ENCODE results near the gene EVA1C.
"Not testable (repeated sequence)": the region's sequence is repeated elsewhere in the genome, so short reads cannot be mapped to it uniquely, and the experiment has no call there.

The EVA1C gene

DNA sequence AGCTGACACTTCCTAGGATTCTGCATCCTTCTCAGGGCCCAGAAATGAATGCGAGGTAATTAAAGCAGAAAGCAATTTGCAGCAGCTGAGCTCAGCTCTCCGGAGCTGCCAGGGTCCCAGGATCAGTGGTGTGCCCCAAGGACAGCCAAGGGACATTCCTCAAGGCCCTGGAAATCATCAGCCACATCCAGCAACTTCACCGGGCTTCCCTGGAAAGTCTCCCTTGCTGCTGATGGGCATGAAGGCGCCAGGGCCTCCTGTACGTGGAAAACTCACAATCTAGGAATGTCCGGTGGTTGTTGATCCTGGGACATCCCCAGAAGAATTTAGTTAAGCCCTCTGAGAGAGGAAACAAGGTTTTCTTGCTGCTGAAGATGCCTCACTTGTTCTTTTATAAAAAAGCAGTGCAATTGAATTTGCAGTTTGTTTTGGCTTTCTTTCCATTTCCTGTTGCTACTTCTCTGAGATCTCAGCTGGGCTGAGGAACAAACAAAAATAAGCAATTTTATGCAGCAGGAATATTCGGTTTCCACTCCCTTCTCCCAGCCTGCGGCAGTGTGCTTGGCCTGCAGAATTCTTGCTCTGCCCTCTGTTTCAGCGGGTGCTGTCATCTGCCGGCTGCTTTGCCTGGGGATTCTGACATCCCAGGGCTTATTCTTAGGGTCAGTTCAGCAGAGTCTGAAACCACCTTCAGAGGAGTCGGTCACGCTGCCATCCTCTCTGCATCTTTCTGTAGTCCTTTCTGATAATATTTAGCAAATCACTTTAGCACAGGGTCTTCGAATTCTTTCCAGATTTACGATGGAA lies 86.9 kb downstream of the EVA1C start:
- no peak for DNase-seq (ENCODE audit: low read depth in 2 of 2)

DNA sequence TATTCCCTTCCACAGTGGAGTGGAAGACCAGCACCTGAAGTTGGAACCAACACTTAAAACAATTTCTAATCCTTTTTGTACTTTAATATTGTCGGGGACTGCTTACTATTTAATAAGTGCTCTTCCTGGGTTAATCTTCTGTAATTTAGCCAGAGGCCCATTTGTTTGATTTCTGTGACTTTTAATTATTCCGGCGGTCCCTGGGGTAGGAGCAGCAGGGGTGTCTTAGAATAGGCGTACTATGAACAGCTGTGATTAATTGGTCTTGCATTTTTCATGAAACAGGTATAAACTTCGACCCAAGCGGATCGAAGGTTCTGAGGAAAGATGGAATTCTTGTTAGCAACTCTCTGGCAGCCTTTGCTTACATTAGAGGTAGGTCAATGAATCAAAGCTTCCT lies 91.1 kb downstream of the EVA1C start:
- not testable (repeated sequence) for DNase-seq (ENCODE audit: low read depth in 2 of 2)

DNA sequence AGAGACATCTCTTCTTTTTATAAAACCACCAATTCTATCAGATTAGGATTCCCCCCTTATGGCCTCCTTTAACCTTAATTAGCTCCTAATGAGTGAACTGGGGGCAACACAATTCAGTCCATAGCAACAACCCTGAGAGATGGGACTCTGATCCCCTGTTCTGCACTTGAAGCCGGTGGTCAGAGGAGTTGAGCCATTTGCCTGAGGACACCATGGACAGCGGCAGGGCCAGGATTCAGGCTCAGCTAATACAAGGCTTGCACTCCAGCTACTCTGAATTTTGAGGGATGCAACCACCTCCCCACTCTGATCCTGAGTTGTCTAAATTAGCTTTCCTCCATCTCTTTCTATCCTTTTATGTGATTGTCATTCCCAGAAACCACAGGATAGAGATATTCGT lies 93.3 kb downstream of the EVA1C start:
- not testable (repeated sequence) for DNase-seq (ENCODE audit: low read depth in 2 of 2)

DNA sequence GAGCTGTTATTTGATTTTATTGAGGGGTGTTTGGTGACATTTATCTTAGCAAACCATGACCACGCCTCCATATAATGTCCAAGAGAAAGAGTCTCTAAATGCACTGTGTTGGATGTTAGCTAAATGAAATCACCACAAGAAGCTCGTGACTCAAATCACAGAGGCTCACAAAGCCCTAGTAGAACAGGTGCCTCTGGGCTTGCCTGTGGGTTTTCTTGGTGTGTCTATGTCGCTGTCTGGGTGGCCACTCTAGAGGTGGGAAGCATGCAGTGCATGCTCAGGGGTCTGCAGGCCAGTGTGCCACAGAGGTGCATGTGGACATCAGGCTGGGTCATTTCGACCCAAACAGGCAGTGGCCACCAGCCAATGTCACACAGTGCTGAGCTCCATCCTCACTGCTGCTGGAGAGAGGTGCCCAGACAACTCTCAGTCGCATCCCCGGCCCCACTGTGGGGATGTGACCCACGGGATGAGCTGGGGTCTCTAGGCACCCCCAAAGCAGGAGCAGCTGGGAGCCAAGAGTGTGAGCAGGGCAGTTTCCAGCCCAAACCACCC lies 94.0 kb downstream of the EVA1C start:
- not testable (repeated sequence) for DNase-seq (ENCODE audit: low read depth in 2 of 2)

DNA sequence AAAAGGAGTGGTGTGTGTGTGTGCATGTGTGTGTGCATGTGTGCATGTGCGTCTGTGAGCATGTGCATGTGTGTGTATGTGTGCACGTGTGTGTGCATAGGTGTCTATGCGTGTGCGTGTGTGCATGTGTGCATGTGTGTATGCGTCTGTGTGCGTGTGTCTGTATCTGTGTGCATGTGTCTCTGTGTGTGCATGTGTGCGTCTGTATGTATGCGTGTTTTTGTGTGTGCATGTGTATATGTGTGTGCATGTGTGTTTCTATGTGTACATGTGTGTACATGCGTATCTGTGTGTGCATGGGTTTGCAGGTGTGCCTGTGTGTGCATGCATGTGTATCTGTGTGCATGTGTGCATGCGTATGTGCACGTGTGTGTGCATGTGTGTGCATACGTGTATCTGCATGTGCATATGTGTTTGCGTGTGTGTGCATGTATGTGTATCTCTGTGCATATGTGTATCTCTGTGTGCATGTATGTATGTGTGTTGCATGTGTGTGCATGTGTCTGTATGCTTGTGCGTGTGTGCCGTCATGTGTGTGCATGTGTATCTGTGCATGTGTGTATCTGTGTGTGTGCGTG lies 94.9 kb downstream of the EVA1C start:
- no peak for DNase-seq (ENCODE audit: low read depth in 2 of 2)

DNA sequence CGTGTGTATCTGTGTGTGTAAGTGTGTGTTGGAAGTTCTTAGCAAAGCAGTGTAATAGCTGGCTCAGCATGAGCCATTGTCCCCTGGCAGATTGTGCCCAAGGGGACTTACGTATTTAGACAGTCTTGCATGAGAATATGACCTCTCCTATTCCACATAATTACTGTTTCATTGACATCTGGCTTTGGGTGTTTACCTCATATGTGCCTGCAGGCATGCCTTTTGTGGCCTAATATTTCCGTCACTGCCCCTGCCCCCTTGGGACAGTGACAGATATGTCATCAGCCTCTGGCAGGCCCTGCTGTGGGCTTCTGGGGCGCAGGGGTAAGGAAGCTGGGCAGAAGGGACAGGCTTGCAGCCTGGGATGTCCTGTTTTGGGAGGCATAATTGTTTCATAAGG lies 95.5 kb downstream of the EVA1C start:
- not testable (repeated sequence) for DNase-seq (ENCODE audit: low read depth in 2 of 2)

DNA sequence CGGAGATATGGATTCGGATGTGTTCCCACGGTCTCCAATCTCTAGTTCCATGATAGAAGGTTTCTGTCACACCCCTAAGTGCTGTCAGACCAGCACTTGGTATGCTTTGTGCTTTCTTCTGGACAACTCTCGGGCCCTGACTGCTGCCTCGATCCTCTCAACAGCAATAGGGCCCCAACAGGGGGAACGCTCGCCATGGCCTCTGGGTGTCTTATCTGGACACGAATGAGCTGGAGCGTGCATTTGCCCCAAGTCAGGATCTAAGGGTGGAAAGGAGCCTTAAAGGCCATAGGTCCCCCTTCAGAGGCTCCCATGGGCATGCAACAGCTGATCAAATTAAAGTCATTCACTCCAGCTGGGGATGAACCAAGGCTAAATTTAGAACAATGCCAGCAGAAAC lies 96.1 kb downstream of the EVA1C start:
- DNase-seq (ENCODE audit: low read depth in 2 of 2) = no peak

DNA sequence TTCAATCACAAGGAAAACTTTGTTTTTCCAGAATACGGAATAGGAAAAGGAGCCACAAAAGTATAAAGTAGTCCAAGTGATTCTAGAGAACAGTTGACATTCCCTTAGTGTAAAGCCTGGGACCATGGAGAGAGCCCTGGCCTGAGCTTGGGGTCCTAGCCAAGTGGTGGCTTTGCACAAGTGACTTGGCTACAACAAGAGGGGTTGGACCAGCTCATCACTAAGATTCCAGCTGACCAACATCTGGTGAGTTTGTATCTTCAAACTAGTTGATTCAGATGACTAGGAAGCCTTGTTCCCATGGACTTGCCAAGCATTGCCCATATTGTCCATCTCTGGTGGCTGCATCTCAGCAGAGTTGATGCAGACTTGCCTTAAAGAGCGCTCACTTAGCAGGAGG lies 96.5 kb downstream of the EVA1C start:
- not testable (repeated sequence) for DNase-seq (ENCODE audit: low read depth in 2 of 2)

DNA sequence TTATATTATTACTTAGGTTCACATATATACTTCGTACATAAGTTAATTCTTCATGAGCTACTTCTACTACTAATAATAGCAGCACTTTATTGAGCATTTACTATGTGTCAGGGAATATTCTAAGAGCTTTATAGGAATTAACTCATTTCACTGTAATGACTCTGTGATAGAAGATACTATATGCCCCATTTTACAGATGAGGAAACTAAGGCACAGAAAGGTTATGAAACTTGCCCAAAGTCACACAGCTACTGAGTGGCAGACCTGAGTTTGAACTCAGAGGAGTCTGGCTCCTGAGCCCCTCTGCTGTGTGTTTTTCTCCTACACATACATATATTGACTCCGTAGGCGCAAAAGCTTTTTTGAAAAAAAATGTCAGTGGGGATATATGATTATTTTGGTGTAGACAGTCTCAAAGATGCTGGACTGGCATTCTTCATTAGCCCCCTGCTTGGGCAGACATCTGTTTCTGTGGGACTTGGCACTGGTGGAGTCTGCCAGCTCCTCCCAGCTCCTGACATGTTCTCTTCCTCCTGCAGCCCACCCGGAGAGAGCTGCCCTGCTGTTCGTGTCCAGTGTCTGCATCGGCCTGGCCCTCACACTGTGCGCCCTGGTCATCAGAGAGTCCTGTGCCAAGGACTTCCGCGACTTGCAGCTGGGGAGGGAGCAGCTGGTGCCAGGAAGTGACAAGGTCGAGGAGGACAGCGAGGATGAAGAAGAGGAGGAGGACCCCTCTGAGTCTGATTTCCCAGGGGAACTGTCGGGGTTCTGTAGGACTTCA lies 102.0 kb downstream of the EVA1C start:
- no peak for DNase-seq (ENCODE audit: low read depth in 2 of 2)

DNA sequence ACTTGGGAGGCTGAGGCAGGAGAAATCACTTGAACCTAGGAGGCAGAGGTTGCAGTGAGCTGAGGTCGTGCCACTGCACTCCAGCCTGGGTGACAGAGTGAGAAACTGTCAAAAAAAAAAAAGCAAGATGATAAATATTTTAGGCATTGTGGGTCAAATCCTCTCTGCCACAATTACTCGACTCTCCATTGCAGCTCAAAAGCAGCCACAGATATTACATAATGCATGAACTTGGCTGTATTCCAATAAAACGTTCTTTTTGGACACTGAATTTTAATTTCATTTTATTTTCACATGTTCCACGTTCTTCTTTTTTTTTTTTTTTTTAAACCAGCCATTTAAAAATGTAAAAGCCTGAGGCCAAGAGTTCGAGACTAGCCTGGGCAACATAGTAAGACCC lies 103.4 kb downstream of the EVA1C start:
- DNase-seq (ENCODE audit: low read depth in 2 of 2) = no peak

DNA sequence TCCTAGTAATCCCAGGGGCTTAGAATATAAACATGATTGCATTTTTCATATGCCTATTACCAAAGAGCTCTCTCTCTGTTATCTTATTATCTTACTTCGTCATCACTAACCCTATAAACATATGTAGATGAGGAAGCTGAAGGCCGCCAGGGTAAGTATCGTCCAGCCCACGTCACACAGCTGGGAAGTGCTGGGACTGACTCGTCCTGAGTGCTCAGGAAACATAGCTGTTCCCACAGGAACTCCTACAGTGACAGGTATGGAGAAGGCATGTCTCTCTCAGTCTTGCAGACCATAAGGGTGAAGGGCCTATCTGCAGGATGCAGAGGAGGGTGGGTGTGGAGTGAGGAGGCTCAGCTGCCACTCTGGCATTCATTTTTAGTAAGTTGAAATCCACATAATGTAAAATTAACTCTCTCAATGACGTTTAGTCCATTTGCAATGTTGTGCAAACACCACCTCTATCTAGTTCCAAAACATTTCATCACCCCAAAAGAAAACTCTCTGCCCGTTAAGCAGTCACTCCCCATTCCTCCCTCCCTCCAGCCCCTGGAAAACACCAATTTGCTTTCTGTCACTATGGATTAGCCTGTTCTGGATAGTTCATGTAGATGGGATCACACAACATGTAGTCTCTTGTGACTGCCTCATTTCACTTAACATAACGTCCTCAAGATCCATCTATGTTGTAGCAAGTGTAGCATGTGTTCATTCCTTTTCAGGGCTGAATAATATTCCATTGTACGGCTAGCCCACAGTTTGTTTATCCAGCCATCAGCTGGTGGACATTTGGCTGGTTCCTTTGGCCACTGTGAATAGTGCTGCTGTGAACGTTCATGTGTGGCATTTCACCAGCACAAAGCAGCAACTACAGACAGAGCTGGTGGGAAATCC lies 104.5 kb downstream of the EVA1C start:
- no peak for DNase-seq (ENCODE audit: low read depth in 2 of 2)

DNA sequence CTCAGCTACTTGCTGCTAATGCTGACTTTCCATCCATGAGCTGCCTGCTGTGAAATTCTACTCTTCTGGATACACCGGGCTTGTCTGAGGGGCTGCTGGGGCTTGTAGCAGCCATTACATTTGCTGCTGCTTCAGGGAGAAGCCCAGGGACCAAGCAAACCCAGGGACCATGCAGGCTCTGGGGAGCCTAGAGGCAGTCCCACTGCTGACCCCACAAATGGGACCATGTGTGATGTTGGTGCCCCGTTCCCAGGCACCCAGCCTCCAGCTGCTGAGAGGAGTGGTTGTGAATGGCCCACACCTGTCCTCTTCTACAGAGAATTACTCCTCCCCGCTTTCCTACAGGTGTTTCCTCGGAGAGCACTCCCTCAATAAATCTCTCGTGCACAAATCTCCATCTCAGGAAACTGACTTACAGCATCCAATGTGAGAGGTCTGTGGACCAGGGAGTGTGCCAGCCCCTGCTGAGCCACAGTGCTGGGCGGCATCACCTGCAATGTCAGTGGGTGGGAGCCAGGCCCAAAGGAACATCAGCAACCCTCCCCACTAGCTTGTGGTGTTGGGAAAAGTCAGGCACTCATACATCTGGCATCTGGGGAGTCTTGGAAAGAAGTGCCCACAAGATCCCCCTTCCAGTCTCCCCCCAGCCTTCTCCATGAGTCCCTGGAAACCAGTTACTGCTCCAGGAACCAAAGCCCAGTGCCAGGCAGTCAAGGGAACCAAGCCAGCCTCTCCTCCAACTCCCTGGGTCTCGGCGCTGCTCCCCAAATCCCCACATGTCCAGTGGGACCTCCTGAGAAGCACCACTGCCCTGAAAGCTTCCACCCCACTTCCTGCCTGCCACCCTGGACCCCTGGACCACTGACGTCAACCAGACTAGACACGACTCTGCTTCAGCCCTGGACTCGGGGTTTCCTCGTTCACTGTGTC lies 107.7 kb downstream of the EVA1C start:
- no peak for DNase-seq (ENCODE audit: low read depth in 2 of 2)

DNA sequence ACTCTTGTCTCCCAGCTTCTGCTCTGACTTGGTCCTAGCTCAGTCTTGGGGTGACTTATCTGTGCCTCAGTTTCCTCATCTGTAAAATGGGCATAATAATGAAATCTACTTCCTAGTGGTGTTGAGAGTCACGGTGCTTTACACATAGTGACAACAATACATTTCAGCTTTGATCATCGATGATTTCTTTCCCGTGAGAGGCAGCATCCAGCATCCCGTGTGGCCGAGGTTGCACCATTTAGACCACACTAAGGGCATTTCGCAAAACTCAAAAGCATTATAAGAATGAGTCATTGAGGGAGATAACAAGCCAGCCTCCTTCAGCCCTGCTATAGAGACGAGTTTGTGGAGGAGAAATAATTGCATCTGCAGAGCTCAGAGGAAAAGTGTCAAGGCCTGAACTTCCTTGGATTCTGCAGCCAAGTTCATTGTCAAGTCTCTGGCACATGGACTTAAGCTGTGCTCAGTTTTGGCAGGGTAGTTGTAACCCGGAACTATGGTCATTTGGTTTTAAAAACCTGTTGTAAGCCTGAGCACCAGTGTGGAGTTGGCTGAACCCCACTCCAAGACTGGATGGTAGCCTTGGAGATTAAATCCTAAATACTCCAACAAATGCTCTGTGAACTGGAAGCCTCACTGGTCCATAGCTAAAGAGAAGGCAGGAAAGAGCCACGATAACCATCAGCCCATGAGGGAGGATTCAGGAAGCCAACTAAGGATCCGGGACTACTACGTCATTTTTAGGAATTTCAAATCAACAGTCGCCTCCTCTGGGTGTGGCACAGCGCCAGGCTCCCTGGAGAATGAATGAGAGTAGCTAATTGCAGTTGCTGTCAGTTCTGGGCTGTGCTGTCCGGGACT lies 108.6 kb downstream of the EVA1C start:
- DNase-seq (ENCODE audit: low read depth in 2 of 2) = no peak

DNA sequence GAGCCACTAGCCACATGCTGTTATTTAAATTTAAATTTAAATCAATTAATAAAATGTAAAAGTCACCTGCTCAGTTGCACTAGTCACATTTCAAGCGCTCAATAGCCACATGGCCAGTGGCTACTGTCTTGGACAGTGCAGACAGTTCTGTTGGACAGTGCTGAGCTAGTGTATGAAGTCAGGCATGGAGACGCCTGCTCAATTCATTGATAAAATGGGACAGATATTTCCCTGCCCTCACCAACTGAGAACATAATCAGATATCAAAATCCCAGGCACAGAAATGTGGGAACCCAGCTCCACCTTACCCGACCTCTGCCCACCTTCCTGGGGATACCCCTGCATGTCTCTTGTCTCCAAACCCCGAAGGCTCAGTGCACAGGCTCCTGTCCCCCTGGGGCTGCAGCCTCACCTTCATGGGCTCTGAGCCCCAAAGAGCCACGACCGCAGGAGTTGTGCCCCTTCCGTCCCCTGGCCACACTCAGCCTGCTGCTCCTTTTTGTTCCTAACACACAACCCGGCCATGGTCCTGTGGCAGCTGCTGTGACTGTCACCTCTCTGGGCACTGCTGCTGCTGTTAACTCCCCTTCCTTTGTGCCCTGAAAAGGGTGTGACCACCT lies 109.3 kb downstream of the EVA1C start:
- no peak for DNase-seq (ENCODE audit: low read depth in 2 of 2)

DNA sequence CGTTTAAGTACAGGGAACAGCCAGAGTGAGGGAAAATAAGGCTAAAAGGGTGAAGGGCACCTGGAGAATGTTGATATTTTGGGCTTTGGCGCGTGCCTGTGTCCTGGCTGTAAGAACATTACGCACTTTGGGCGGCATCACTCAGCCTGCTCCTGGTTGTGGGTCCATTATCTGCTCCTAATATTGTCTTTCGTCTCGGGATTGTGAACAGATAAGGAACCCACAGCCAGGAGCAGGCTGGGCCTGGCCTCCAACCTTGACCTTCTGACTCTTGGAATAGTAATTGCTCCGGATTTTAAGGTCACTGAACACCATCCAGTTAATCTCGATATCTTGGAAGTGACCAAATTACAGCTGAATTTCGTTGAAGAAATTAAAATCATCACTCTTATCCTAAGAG lies 111.0 kb downstream of the EVA1C start:
- DNase-seq (ENCODE audit: low read depth in 2 of 2) = no peak

DNA sequence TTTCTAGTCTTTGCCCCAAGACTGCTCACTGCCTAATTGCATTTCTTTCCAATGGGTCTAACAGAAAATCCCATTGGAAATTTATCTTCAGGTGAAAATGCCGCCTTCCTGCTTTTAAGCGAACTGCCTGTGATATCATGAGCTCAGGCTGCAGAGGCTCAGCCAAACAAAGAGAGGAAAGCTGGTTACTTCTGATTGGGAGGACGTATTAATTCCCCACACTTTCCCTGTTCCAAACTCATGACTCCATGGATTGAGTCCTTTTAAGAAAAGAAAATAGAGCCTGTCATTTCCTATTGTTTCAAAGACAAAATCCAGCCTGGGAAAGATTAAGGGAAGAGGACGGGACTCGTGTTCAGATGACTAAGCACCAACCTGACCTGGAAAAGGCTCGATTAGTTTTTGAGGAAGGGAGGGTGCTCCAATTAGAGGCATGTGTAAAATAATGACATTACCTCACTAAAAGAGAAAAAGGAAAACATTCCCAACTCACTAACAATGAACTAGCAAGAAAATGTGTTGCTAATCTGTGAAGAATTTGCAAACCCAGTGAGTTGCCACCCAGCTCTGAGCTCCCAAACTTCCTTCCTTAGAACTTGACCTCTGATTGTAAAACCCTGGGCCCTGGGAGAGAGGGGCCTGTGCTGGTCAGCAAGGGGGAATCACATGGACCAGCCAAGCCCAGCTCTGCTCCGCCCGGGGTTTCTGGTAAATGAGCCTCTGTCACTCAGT lies 111.6 kb downstream of the EVA1C start:
- no peak for DNase-seq (ENCODE audit: low read depth in 2 of 2)

DNA sequence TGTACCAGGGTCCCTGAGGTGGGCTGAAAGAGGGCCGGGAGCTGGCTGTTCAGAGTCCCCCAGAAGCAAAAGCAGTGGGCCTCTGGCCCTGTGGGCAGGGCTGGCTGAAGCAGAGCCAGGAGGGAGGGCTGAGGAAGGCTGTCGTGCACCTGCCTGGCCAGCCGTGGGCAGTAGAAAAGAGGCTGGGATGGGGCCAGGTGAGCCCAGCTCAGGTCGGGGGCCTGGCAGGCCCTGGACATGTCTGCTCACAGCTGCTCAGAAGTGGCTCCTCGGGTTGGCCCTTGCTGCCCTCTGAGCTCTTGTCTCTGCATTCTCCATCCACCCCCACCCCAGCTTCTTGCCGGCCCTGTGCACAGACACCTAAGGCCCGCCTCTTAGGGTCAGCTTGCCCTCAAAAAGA lies 112.8 kb downstream of the EVA1C start:
- no peak for DNase-seq (ENCODE audit: low read depth in 2 of 2)

DNA sequence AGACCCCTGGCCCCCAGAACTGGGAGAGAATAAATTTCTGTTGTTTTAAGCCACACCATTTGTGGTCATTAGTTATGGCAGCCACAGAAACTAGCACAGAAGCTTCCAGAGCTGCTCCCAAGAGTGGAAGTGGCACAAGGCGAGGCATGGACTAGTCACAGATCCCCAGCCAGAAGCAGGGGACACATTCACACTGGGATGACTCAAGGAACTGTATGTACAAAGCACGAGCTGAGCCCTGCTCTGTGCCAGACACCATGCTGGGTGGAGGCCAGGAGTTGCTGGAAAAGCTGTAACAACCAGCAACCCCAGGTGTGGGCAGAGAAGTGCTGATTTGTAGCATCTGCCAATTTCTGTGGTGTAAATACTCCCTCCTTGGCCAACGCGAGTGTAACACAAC lies 117.2 kb downstream of the EVA1C start:
- no peak for DNase-seq (ENCODE audit: low read depth in 2 of 2)
